HG03066 (cell line): ENCODE results near the gene CCDC18.
"Not testable (repeated sequence)": the region's sequence is repeated elsewhere in the genome, so short reads cannot be mapped to it uniquely, and the experiment has no call there.

Experiments used
- ATAC-seq: cut with Tn5 transposase; IDR thresholded peaks from one replicate; pipeline ENCODE4 v1.9.1; 2021; ENCODE audit warnings: low read depth; ENCODE audit not compliant: unreplicated experiment

Gene CCDC18

DNA sequence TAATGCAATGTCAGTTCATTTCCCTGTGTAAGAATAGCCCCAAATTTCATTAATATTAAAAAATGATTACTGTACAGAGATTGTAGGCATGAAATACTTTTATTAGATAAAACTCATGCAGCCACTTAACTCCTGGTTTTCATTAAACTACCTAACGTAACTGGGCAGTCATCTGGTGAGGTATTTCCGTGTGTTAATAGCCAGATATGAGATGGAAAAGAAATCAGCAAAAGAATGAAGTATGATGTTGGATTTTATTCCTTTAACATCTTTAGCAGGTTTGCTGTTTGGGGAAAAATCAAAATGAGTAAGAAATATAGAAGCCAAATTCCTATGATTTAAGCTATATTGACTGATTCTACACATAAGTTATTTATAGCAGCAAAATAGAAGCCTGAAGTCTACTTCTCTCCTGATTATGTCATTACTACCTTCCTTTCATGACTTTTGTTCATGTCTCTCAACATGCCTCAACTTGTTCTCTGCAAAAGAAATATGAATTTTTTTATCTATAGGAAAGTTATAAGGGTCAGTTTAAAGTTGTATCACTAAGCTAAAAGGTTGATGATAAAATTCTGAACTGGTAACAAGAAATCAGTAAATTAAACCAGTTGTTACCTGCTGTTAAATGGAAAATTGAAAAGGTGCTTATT is 42.6 kb downstream of the CCDC18 start:
- ATAC-seq, result no peak

GRCh38 chr1:93235261-93235660 is 54.7 kb downstream of the CCDC18 start:
- ATAC-seq, result no peak

- ATAC-seq, result no peak
Observed at GRCh38 chr1:93237021-93237420, 56.5 kb downstream of the CCDC18 start.

DNA sequence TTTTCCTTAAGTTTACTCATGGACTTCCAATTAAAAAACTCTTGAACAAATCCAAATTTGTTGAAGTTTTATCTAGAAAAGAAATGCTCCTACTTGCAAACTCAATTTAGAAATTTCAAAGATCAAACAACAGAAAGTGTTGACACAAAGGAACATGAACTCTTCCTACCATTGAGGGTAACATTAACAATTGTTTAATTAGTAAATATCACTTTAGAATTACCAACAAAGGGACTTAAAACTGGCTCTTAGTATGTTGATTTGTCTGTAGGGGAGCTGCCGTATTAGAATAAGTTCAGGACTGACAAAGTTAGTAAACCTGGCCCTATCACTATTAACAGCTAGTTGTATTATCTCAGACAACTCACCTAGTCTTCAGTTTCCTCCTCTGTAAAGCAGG is 57.9 kb downstream of the CCDC18 start:
- no peak for ATAC-seq

DNA sequence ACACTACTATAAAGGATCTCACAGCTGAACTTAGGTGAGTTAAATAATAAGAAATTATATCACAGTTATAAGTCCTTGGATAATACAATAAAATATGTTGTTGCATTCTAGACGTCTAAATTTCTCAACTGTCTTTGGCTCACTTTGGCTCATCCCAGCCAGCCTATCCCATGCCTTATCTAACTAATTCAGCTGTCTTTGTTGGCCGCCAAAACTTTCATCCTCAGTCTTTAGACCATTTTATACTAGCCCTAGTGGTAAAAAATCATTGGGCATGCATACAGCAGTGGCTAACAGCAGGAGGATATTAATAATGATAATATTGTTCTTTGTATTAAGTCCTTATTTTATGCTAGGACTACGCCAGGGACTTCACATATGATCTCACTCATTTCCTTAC is 59.3 kb downstream of the CCDC18 start:
- no peak for ATAC-seq

GRCh38 chr1:93243233-93243632 is 62.7 kb downstream of the CCDC18 start:
- not testable (repeated sequence) for ATAC-seq

DNA sequence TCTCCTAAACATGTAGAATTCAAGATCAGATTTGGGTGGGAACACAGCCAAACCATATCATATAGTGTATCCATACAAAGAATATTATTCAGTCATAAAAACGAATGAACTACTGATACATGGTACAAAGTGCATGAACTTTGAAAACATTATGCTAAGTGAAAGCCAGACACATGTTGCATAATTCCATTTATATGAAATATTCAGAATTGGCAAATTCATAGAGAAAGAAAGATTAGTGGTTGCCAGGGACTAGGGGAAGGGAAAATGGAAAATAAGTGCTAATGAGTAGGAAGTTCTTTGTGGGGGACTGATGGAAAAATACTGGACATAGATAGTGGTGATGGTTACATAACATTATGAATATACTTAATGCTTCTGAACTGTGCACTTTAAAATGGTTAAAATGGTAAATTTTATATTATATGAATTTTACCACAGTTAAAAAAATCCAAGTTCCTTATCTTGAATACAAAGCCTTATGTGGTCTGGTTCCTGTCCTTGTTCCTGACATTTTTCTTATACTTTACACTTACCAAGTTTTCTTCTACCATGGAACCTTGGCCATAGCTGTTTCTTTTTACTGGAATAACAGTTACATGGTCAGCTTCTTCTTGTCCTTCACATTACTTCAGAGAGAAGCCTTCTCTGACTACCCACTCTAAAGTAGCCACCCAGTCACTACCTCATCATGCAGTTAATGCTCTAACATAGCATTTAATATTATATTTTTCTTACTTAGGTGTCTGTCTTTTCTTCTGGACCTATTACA is 64.0 kb downstream of the CCDC18 start:
- no peak for ATAC-seq

DNA sequence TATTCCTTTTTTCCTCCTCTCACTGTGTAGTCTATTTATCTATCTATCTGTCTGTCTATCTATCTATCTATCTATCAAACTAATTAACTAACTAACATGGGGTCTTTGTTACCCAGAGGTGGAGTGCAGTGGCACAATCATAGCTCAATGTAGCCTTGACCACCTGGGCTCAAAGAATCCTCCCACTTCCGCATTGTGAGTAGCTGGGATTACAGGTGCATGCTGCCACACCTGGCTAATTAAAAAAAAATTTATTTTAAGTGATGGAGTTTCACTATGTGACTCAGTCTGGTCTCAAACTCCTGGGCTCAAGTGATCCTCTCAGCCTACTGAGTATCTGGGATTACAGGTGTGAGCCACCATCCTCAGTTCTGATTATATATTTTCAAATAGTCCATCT is 71.4 kb downstream of the CCDC18 start:
- ATAC-seq, result no peak

- no peak for ATAC-seq
Observed at GRCh38 chr1:93252598-93252997, 72.1 kb downstream of the CCDC18 start.

DNA sequence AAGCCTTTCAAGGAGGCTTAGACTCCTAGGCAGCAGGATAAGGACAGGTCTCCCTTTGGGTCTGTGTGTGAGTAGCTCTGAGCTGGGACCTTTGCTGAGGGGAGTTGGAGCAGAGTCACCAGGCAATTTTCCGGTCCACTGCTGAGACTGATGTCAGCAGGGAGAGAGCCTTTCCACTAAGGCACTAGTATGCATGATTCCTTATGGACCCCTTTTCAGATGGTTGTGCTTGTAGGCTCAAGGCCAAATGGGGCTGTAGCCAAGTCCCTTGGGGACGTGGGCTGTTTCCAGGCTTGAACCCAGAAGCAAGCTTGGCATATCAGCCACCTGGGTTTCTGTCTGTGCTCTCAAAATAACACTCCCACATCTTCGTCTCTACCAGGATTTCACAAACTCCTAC is 73.0 kb downstream of the CCDC18 start:
- ATAC-seq, result no peak

- ATAC-seq, result no peak
Observed at GRCh38 chr1:93255222-93256079, 74.9 kb downstream of the CCDC18 start.

GRCh38 chr1:93256433-93256832 is 75.9 kb downstream of the CCDC18 start:
- no peak for ATAC-seq

DNA sequence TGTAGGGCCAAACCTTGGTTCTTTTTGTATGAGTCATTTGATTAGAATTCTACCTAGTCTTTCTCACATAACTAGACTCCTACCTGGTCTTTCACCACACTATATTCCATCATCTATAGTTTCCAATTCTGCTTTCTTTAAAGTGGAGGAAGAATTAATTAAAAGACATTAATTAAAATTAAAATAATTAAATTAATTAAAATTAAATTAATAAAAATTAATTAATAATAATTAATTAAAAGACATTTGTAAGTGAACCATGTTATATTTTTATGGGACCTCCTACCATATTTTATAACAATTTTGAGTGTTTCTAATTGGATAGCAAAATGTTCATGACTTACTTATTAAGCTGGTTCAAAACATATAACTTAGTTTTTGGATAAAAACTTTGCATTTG is 77.4 kb downstream of the CCDC18 start:
- ATAC-seq, result no peak

DNA sequence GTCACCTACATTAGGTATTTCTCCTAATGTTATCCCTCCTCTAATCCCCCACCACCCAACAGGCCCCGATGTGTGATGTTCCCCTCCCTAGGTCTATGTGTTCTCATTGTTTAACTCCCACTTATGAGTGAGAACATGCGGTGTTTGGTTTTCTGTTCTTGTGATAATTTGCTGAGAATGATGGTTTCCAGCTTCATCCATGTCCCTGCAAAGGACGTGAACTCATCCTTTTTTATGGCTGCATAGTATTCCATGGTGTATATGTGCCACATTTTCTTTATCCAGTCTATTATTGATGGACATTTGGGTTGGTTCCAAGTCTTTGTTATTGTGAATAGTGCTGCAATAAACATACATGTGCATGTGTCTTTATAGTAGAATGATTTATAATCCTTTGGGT is 80.2 kb downstream of the CCDC18 start:
- ATAC-seq, result not testable (repeated sequence)

DNA sequence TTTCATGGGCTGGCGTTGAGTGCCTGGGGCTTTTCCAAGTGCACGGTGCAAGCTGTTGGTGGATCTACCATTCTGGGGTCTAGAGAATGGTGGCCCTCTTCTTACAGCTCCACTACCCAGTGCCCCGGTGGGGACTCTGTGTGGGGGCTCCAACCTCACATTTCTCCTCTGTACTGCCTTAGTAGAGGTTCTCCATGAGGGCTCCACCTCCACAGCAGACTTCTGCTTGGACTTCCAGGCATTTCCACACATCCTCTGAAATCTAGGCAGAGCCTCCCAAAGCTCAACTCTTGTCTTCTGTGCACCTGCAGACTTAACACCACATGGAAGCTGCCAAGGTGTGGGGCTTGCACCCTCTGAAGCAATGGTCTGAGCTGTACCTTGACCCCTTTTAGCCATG is 82.1 kb downstream of the CCDC18 start:
- ATAC-seq, result no peak

DNA sequence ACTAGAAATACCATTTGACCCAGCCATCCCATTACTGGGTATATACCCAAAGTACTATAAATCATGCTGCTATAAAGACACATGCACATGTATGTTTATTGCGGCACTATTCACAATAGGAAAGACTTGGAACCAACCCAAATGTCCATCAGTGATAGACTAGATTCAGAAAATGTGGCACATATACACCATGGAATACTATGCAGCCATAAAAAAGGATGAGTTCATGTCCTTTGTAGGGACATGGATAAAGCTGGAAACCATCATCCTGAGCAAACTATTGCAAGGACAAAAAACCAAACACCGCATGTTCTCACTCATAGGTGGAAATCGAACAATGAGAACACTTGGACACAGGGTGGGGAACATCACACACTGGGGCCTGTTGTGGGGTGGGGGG is 88.4 kb downstream of the CCDC18 start:
- ATAC-seq, result not testable (repeated sequence)

DNA sequence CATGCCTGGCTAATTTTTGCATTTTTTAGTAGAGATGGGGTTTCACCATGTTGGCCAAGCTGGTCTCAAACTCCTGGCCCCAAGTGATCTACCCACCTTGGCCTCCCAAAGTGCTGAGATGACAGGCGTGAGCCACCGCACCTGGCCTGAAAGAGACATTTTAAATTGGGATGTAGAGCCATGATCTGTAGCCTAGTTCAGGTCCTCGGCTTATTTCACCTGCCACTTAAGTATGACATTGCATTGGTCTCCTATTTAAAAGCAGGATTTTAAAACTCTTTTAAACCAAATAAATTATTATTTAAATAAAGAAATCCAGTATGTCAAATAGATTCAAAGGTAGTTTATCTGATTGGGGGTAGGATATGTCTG is 94.7 kb downstream of the CCDC18 start:
- ATAC-seq, result not testable (repeated sequence)

- ATAC-seq, result no peak
Observed at GRCh38 chr1:93275634-93276295, 95.2 kb downstream of the CCDC18 start.

DNA sequence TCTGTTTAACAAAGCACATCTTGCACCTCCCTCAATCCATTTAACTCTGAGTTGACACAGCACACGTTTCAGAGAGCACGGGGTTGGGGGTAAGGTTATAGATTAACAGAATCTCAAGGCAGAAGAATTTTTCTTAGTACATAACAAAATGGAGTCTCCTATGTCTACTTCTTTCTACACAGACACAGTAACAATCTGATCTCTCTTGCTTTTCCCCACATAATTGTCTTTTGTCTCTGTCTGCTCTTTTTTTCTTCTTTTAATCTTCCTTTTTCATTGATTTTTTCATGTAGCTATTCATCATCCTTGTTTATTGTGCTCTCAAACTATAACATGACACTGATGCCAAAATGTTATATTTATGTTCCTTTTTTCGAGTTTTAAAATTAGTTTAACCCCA is 97.0 kb downstream of the CCDC18 start:
- ATAC-seq, result not testable (repeated sequence)

DNA sequence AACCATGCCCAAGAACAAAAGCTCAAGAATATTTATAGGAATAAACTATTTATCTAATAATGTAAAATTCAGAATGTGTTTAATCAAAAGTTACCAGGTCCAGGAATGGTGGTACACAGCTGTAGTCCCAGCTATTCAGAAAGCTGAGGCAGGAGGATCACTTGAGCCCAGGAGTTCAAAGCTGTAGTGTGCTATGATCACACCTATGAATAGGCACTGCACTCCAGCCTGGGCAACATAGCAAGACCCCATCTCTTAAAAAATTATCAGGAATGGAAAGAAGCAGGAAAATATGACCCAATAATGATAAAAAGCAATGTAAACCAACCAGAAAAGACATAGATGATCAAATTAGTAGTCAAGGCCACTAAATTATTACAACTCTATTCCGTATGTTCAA is 103.0 kb downstream of the CCDC18 start:
- ATAC-seq, result no peak

GRCh38 chr1:93288558-93288957 is 108.0 kb downstream of the CCDC18 start:
- no peak for ATAC-seq
